ENCODE data around the gene RTP2. TPM values are rescaled to one million over a fixed set of nuclear protein-coding genes. Genes with fewer than 3 reads are reported as not detected.
A peak's percentile ranks its signal among the peaks of the same experiment; 100 is the strongest.

Gene RTP2
- total RNA-seq, 4 donors from 2014 or later, result not detected

DNA sequence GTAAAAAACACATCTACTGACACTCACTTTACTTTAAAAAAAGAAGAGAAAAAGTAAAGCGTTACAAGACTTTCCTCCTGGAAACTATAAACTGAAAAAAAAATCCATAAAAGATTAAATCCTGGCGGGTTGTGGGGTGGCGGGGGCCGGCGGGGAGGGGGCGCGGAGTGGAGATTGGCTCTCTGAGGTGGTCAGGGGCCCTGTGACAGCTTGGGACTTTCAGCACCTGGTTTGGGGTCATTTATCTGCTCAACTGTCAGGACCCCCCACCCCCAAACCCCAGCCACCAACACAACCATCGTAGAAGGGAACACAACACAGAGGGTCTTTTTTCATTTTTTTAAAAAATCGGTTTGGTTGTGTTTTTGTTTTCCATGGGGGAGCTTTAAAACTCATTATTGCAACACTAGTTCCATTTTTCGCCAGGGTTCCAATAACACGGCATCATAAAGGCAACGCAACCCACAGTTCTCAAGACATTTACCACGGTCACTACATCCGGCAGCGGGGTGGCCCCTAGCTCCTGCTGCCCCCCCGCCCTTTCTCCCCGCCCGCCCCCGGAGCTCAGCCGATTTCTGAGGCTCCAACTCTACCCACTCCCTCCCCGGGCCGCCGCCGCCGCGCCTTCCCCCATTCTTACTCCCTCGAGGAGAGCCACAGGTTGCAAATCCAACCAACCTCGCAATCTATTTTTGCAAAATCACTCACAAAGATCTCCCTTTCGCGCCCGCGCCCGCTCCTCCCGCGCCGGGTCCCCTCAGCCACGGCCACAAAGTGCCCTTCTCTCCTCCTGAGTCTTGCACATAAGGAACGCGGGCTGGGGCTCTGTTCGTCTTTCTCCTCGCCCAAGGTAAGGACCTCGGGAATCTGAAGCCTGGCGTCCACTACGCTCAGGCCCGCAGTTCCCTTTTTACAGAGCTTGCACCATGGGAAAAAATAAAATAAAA, 41.1 kb upstream of the RTP2 start:
- TF ChIP-seq CTCF (IDR thresholded peaks at IDR 0.05) (no peak), POLR2A (IDR thresholded peaks at IDR 0.05) (peak in 2 of 4 donors; percentile 9 to 22)
- Histone ChIP-seq H3K27ac (peak overlapping the region; percentile 96 to 99 (median 98)), H3K27me3 (no peaks in the 10 kb centered on the region), H3K4me1 (peaks cover 7 to 76% (median 26%) of the 10 kb centered on the region in 3 donors), H3K9me3 (no peaks in the 10 kb centered on the region), H3K36me3 (no peaks in the 10 kb centered on the region), H3K4me3 (peak overlapping the region; percentile 69 to 82 (median 74))
- WGBS, 2 donors, result 2 to 3% methylated on average over 32 to 43 of the region's 45 CpGs
- peak; percentile 38 for DNase-seq
- intact Hi-C loops (cut with DNase I), result loop anchor here (5.0 to 10.0 kb wide), 3 partner anchors 311 to 1209 kb away; no protein-coding TSS in a partner anchor

GRCh38 chr3:187742351-187743171, 40.2 kb upstream of the RTP2 start:
- Histone ChIP-seq H3K4me1 (peaks cover 7 to 75% (median 17%) of the 10 kb centered on the region in 3 donors), H3K36me3 (no peaks in the 10 kb centered on the region), H3K27ac (peak overlapping the region; percentile 96 to 99 (median 98)), H3K9me3 (no peaks in the 10 kb centered on the region), H3K4me3 (peak overlapping the region; percentile 69 to 82 (median 74)), H3K27me3 (no peaks in the 10 kb centered on the region)
- intact Hi-C loops (cut with DNase I), result loop anchor here (5.0 to 10.0 kb wide), 3 partner anchors 312 to 1210 kb away; no protein-coding TSS in a partner anchor
- no peak for DNase-seq
- 14 to 19% methylated on average over 13 of the region's 13 CpGs for WGBS, 2 donors
- no peak for TF ChIP-seq POLR2A (IDR thresholded peaks at IDR 0.05)
- TF ChIP-seq CTCF (IDR thresholded peaks at IDR 0.05), result no peak

- intact Hi-C loops (cut with DNase I), result loop anchor here (5.0 to 10.0 kb wide), 3 partner anchors 313 to 1211 kb away; no protein-coding TSS in a partner anchor
- DNase-seq, result no peak
- Histone ChIP-seq H3K4me1 (peaks cover 14 to 75% (median 15%) of the 10 kb centered on the region in 3 donors), H3K4me3 (peak overlapping the region; percentile 69 to 82 (median 74)), H3K9me3 (no peaks in the 10 kb centered on the region), H3K27me3 (no peaks in the 10 kb centered on the region), H3K36me3 (no peaks in the 10 kb centered on the region), H3K27ac (peak overlapping the region; percentile 96 to 99 (median 98))
- TF ChIP-seq POLR2A (IDR thresholded peaks at IDR 0.05) (peak in 2 of 4 donors; percentile 18 to 33), CTCF (IDR thresholded peaks at IDR 0.05) (peak; percentile 71 to 95 (median 89))
- WGBS, 2 donors, result 0 to 1% methylated on average over 15 to 26 of the region's 35 CpGs
These were observed 39.3 kb upstream of the RTP2 start for GRCh38 chr3:187741403-187742350.

DNA sequence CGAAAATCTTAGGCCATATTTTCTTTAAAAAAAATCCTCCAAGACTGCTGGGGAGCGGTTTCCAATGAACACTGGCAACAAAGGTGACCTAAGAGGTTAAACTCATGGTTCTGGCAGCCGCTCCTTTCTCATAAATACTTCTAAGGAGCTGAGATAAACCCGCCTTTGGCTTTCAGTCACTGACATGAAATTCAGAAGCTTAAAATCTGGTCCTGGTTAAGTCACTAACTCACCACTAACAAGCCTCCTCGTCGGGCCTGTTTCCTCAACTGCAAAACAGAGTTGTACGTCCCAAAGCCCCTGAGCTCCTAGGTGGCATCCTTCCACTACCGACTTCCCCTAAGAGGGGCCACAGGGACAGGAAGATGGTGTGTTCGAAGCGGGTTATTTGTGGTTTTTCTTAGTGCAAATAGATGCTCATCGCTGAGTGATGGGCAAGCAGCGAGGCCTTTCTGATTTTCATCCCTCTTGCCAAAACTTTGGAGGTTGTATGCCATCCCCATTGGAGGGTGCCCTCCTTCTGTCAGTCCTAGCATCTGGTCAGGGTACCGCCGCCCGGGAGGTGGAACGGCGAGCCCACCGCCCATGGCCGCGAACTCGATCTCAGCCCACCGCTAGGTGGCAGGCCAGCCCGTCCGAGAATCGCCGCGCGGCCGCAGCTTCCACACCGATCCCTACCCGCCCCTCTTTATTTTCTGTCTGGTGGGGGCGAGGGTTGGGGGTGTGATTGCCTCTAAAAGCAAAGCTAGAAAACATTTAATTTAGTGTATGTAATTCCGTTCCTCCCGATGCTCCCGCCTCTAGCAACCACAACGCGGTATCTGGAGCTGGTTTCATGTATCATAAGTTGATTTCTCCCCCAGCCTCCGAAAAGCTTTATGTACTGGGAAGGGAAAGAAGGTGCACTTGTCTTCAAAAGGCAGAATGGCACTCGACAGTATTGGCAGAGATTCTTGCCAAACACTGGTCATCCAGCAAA, 38.4 kb upstream of the RTP2 start:
- intact Hi-C loops (cut with DNase I), result loop anchor here (5.0 to 10.0 kb wide), 3 partner anchors 314 to 1212 kb away; no protein-coding TSS in a partner anchor
- DNase-seq, result no peak
- 3% methylated on average over 22 to 25 of the region's 39 CpGs for WGBS, 2 donors
- Histone ChIP-seq H3K36me3 (no peaks in the 10 kb centered on the region), H3K4me1 (peaks cover 20 to 76% (median 23%) of the 10 kb centered on the region in 3 donors), H3K27ac (peak overlapping the region; percentile 96 to 99 (median 98)), H3K27me3 (no peaks in the 10 kb centered on the region), H3K4me3 (peak overlapping the region; percentile 69 to 82 (median 74)), H3K9me3 (no peaks in the 10 kb centered on the region)
- TF ChIP-seq POLR2A (IDR thresholded peaks at IDR 0.05), result no peak
- peak; percentile 89 to 95 (median 92) for TF ChIP-seq CTCF (IDR thresholded peaks at IDR 0.05)

All from esophagus squamous epithelium (tissue), 5 donors.